Inflammatory macrophage treated with lipopolysaccharide for 4 hours (primary cell): ENCODE data around the gene PTMA.
A peak's percentile ranks its signal among the peaks of the same experiment; 100 is the strongest.

Experiments
- DNase-seq: peaks from one replicate; pipeline ENCODE4 v3.0.0-alpha.2; 2020

PTMA gene

DNA sequence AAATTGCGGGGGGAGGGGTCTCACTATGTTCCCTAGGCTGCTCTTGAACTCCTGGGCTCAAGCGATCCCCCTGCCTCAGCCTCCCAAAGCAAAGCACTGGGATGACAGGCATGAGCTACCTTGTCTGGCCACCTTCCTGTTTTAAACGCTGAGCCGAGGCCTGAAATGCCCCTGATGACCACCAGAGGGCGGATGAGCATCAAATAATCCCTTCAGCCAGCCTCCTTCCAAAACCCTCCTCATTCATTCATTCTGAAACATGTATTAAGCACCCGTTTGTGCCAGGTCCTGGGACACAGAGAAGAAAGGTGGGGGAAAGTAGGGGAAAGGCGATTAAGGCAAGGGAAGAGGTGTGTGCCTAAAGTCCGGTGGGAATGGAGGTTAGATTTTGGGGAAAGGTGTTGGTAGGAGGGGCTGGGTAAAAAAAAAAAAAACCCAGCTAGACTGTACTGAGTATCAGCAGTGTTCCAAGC, 30.7 kb upstream of the PTMA start:
- peak; percentile 79 for DNase-seq

DNA sequence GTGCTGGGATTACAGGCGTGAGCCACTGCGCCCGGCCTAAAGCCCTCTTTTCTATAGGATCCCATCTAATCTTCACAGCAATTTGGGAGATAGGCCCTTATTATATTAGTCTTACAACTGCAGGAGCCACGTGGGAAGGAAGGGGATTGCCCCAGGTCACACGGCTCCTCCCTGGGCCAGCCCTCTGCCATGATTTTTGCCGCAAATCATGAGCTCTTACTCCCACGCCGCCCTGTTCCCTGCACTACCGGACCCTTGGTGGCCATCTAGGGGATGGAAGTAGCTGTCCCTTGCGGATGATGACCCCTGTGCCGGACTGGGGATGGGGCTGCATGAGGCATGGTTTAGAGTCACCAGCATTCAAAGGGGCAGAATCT, 28.4 kb upstream of the PTMA start:
- peak; percentile 36 for DNase-seq

DNA sequence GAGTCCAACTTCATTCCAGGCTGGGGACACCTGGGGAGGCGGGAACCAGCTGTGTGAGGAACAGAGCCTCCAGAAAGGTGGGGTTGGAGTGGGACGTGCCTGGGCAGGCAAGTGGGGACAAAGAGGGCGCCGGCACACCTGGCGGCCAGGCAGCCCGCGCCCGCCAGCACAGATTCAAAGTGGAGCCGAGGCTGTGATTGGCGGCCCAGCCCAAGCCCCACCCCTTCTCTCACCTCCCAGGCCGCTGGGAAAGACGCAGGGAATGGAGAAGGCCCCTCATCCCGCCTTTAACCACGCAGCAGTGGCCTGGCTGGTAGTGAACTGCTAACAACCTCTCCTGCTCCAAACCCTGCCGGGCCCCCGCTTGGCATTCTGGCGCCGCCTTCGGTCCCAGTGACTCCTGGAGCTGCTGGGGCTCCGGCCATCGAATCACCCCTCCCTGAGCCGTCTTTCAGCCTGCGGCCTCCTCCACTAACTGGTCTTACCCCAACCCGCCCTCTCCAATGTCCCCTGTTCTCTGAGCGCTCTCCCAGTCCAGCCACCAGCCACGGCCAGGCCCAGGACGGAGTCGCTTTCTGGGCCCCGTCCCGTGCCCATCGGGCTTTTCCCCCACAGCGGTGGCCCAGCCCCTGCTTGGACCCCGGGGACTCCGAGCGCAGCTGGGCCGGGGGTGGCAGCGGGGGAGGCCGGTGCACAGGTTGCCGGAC, 27.9 kb upstream of the PTMA start:
- DNase-seq: no peak

DNA sequence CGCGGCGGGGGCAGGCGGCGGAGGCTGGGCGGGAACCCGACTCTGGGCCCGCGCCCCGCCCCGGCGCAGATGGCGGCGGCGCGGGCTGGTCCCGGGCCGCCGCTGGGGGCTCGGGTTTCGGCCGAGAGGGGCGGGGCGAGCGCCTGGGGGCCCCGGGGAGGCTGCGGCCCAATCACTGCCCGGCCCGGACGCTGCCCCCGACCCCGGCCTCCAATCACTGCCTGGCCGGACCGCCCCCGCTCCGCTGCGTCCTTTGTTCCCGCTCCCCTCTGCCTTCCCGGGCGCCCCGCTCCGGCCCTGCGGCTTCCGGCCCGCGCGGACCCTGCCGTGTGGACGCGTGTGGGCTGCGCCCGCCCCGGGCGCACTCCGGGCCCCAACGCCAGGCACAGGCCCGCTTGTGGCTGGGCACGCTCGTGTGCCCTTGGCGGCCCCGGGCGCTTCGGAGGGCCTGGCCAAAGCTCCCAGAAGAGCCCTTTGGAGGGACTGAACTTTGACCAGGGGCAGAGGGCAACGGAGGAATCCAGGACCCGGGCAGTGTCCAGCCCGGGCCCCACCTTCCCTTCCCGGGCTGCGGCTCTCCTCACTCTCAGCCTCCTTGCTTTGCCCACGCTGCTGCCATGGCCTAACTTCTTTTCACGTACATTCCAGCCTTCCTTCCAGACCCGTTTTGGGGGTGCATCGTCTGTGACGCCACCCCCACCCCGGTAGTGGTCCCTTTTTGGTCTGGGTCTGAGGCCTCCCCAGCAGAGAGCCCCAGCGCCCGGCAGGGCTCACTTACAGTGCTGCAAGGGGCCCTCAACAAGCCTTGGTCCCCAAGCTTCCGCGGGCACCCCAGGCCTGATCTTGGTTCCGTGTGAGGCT, 27.1 kb upstream of the PTMA start:
- DNase-seq: peak; percentile 34

DNA sequence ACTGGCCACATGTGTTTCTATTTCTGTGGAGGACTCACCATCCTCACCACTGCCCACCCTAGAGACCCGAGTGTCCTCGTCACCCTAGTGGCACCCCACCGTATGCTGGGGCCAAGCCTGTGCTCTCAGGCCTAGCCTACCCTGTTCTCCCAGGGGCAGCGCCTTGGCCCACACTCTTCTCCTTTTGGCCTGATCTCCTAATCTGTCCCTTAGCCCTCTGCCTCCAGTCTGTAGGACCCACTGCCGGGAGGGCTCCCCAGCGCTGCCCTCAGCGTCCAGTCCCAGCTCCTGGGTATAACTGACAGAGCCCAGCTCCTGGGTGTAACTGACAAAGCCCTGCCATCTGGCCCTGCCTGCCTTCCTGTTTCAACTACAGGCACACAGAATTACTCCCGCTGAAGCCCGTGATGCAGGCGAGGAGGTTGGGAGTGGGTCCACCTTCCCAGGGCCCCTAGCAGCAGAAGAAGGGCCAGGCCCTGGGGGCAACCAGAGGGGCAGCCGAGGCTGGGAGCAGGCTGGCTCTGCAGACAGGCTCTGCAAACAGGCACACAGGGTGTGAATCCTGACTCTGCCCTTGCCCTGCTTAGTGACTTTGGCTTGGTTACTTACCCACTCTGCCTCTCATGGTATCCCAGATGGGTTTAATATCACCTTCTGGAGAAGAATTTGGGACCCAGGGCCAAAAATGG, 25.6 kb upstream of the PTMA start:
- DNase-seq: no peak

DNA sequence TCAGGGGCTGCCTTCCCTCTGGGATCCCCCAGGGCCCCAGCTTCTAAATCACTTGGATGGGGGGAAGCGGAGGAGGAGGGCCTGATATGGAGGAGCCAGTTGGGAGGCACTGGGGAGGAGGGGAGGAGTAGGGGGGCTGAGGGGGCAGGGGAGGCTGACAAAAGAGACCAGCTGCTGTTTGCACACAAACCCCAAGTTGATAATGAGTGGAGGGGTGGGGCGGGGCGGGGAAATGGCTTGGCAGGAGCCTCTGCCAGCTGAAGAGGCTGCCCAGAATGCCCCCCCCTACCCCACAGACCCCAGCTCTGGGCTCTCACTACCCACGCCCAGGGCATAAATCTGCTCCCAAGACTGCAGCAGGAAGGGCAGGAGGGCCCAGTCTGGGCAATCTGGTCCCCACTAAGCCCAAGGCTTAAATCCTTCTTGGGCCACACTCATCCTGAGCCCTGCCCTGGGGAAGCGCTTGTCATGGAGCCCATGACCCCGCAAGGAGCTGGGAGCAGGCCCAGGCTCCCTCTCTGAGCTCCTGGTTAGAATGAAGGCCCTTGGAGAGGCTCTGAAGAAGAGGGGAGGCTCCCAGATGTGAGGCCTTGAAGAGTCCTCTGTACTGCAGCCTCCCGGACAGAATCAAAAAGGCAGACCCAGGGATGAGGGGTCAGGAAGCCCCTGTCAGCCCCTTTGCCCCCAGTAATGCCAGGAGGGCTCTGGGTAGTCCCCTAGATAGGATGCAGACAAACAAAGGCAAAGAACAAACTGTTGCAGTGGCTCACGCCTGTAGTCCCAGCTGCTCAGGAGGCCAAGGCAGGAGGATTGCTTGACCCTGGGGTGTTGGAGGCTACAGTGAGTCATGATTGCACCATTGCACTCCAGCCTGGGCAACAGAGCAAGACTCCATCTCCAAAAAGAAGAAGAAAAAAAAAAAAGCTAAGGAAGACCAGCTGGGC, 24.8 kb upstream of the PTMA start:
- no peak for DNase-seq

DNA sequence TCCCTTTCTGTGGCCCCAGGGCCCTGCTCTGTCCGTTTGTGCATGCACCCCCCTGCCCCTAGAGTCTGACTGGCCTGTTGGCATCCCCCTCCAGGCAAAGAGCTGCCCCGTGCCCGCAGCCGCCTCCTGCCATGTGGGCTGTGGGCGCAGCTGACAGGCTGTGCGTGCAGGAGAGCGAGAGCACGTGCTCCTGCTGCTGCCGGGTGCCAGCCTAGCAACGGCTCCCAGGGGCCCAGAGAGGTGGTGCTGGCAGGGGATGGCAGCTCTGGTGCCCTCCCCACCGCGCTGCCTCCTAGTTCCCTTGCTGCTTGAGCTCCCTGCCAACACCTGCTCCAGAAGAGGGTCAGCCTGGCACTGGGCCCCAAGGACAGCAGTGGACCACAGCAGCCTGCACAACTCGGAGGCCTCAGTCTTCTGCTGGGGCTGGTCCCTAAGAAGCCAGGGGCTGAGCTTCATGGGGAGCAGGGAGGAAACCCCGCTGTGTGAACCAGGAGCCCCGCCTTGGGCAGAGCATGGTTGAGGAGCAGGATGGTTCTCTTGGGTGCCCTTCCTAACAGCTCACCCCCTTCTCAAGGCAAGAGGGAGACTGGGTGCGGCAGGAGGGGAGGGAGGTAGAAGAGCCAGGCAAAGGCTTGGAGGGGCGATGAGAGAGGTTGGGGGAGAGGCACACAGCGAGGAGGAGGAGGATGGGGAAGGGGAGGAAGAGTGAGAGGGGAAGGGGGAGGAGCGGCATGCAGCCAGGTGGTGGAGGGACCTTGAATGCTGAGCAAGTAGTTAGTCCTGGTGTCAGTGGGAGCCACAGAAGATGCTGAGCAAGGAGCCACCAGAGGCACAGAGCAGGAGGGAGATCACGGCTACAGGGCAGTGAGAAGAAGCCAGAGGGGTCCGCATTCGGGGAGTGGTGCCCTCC, 23.8 kb upstream of the PTMA start:
- no peak for DNase-seq

DNA sequence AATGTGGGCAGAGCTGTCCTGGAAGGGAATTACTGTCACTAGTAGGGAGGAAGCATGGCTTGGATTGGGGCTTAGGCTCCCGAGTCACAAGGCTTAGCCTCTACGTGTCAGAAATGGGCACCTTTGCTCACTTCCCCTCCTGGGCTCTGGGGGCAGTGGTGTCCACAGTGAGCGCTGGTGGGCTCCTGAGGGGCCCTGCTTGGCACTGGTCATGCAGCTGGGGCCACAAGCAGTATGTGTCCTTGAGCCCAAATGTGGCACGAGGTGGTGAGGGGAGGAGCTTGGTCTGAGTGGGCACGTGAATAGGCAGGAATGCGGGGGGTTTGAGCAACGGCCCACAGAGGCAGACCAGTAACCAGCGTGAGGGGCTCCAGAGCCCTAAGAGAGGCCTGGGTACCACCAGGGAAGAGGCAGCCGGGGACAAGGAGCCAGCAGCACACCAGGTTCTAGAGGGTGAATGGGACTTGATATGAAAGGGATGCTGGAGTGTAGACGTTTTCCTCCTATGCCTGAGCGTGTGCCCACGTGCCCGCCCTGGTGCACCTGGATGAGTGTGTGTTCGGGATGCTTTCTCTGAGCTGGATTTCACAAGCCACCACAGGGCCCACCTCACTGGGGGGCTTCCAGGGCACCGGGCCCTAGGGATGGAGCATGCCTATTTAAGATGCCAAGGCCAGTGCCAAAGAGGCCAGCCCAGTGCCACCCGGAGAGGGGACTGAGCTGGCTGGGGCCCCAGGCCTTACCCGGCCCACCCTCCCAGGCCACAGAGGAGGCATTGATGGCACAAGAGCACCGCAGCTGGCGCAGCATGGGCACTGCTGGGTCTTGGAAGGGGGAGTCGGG, 22.8 kb upstream of the PTMA start:
- no peak for DNase-seq

DNA sequence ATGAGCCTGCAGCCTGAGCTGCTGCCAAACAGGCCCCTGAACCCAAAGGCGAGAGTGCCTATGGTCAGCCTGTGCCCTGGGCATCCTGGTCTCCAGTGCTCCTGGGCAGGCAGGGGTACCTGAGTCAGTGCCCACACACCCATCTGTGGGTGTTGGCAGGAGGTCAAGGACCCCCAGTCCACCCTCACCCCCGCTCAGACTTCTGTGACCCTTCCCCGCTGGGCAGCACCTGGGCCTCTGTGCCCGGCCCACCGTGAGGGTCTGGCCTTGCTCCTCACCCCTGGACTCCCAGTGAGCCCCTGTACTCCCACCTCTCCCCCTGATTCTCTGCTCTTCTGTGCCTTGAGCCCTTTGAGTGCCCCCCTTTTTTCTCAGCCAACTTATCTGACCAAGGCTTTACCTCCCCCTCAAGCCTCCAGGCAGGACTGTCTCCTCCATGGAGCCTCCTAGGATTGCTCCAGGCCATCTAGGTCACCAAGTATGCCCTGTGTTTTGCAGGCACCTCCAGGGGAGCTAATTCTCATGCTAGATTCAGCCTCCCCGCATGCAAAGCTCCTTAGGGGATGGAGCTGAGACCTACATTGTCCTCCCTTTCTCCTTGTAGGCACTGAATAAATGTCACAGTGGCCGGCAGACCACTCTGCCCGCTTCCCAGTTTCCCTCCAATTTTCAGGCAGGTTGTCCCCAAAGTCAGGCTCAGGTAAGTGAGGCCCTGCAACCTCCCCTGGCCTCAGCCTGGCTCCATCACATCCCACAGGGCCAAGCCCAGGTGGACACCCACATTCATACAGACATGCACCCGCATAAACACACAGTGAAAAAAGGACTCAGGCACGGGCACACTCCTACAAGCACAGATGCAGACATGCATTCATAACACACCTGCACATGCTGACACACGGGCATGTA, 21.9 kb upstream of the PTMA start:
- DNase-seq: no peak

DNA sequence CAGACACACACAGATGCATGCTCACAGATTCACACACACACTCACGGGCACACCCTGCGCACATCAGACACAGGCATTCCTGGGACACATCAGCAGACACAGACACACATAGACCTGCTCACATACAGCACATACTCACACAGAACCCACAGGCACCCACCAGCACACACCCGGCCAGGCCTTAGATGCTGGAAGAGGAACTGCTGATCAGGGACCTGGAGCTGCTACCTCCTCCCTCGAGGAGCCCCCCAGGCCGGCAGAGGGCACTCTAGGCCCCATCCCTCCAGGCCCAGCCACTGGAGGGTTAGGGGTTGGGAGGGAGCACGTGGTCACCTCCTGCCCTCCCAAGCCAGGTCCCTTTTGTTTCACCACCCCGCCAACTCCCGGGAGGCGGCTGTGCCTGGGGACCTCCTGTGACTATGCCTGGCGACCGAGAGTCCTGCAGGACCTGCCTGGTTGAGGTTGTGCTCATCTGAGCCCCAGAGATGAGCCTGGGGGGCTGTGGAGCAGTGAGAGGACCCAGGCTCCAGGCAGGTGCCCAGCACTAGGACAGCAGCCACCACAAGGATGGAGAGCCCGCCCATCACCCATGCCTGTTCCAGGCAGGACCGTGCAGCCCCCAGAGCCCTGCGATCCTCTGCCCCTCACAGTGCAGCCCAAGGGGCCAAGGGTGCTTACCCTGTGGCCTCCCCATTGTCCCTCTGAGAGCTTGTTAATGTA, 21.0 kb upstream of the PTMA start:
- DNase-seq: peak; percentile 62

DNA sequence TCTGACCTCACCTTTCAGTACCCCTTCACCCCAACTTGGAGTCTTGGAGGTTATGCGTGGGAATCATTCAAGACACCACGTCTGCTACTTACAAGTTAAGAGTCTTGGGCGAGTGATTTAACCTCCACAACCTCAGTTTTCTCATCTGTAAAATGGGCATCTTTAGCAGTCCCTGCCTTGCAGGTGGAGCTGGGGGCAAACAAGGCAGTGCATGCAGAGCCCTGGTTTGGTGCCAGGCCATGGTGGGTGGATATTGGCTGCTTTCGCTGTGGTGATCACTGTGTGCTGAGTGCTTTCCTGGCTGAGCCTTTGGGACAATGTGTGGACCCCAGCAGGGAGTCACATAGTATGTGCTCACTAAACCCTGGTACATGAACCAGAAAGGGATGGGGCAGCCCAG, 20.4 kb upstream of the PTMA start:
- no peak for DNase-seq

DNA sequence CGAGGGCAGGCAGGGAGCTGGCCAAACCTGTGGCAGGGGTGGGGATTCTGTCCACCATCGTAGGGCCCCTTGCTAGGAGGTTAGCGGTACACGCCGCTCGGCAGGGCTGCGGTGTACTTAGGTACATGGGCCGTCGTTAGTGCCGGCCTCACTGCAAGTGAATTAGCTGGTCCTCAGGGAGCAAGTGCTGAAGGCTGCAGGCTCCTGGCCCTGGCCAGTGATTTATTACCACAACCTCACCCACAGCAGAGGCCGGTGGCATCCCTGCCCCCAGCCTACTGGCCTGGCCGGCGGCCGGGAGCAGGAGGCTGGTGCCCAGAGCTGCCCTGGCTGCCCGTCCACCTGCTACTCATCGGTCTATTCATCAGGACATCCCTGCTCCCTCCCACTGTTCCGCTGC, 19.6 kb upstream of the PTMA start:
- no peak for DNase-seq

DNA sequence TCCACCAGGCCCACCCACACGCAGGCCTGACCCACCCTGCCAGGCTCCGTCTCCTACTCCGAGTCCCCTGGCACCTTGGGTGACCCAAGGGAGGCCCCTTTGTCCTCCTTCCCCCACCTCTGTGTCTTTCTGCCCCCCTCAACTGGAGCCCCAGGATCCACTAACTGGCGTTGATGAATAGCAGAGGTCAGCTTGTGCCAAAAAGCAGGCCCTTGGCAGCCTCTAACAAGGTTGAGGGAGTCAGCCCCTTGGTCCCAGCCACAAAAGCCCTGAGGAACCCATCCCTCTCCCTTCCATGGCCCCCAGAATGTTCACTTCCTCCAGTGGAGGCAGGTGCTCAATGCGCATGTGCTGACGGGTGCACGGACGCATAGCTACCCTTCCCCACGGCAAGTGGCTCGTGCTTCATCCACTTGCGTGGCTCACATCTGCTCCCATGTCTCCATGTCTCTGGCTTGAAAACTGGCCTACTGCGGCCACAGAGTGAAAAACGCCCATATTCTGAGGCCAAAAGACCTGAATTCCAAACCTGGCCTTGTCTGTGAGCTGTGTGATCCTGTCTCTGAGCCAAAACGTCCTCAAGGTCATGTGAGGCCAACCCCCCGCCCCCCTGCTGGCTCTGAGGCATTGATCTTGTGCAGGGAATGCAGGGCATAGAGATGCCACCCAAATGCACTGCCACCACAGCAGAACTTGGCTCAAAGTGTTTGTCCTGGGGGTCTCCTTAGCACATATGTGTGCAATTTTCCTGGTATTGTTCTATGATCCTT, 19.0 kb upstream of the PTMA start:
- no peak for DNase-seq

DNA sequence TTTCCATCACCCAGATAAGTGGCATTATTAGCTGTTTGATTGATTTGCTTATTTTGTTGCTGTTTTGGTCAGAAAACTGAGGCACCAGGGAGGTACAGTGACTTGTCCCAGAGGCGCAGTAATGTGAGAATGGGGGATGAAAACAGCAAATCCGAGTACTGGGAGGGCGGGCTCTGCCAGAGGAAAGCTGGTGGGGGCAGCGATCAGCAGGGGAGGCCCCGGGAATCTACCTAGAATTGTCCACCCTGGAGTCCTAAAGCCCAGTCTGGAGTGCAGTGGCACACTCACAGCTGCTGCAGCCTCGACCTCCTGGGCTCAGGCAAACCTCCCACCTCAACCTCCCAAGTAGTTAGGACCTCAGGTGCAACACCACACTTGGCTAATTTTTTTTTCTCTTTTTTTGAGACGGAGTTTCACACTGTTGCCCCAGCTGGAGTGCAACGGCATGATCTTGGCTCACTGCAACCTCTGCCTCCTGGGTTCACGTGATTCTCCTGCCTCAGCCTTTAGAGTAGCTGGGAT, 17.0 kb upstream of the PTMA start:
- no peak for DNase-seq

DNA sequence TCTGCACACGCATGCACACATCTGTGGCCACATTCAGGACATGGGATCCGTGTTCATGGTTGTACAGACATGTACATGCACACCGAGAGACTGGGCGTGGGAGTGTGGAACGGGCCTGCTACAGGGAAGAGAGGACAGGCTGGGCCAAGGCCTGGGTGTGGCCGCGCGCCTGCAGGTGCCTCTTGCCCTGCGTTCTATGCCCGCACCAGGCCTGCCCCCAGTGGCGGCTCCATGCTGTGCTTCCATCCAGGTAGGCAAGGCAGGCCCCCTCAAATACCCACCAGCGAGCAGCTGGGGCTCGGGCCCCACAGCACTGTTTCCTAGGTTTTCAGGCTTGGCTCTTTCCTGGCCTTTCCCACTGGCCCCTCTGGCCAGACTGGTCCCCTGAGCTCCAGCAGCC, 15.5 kb upstream of the PTMA start:
- no peak for DNase-seq

DNA sequence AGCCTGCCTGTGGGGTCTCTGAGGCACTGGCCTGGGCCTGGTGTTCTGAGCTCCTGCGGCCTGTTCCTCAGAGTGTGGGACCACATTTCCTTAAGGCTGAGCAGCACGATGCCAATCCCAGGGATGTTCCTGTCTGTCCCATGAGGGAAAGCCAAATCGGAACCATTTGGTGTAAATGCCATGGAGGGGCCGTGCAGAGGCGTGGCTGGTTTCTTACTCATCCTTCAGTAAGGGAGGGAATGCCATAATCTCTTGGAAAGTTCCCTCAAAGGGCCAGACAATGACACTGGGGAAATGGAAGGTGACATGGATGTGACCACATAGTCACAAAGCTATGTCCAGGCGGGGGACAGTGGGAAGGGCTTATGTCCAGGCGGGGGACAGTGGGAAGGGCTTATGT, 14.4 kb upstream of the PTMA start:
- no peak for DNase-seq

DNA sequence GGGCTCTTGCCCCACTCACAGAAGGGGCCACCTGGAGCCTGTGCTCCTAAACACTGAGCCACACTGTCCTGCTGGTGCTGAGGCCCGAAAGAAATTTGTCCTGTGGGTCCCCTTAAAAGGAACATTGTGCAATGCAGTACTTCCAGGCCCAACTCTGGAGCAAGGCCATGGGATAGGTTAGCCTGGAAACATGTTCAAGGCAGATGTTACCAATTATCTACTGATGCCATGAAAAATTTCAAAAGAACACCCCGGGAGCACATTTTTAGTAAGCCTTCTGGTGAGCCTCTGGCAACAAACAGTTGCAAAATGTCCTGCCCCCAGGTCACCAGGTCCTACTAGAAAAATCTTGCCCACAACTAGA, 12.3 kb upstream of the PTMA start:
- no peak for DNase-seq

DNA sequence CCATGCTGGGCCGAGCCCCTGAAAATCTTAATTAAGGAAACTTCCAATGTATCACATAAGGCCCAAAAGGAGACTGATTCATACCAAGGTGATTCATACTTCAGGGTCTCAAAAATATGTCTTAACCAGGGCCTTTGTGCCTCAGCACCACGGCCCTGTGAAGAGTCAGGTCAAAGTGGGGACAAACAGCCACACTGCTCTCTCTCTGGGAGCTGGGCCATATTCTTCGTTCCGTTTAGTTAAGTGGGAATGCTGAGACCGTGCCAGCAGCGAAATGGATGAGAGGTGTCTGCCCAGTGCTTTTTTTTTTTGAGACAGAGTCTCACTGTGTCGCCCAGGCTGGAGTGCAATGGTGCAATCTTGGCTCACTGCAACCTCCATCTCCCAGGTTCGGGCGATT, 9.3 kb upstream of the PTMA start:
- DNase-seq: no peak
